ENCODE data around the gene TMPRSS7. TPM values are rescaled to one million over a fixed set of nuclear protein-coding genes. Genes with fewer than 3 reads are reported as not detected.

Gene TMPRSS7, protein sequence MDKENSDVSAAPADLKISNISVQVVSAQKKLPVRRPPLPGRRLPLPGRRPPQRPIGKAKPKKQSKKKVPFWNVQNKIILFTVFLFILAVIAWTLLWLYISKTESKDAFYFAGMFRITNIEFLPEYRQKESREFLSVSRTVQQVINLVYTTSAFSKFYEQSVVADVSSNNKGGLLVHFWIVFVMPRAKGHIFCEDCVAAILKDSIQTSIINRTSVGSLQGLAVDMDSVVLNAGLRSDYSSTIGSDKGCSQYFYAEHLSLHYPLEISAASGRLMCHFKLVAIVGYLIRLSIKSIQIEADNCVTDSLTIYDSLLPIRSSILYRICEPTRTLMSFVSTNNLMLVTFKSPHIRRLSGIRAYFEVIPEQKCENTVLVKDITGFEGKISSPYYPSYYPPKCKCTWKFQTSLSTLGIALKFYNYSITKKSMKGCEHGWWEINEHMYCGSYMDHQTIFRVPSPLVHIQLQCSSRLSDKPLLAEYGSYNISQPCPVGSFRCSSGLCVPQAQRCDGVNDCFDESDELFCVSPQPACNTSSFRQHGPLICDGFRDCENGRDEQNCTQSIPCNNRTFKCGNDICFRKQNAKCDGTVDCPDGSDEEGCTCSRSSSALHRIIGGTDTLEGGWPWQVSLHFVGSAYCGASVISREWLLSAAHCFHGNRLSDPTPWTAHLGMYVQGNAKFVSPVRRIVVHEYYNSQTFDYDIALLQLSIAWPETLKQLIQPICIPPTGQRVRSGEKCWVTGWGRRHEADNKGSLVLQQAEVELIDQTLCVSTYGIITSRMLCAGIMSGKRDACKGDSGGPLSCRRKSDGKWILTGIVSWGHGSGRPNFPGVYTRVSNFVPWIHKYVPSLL
- total RNA-seq: not detected

DNA sequence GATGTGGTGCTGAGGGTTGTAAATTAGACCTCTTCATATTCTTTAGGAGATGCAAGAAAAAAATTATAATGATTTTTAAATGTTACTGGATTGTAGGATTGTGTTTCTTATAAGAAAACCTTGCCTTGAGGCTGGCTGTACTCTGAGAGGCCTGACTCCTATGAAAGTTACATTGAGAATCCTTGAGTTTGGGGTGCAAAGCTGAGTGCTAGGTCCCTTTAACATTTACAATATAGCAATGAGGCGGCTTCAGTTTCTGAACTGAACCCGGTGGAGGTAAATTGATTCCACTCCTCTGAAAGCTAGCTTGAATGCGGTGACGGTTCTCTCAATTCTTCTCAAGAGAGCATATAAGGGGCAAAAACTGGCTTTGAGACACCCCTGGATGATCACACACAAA, at the start of gene TMPRSS7:
Gene TMPRSS7 (plus strand): TSS at position 301 of the 400 bp plus-strand sequence. CDS start 110 bp downstream, outside the sequence.

DNA sequence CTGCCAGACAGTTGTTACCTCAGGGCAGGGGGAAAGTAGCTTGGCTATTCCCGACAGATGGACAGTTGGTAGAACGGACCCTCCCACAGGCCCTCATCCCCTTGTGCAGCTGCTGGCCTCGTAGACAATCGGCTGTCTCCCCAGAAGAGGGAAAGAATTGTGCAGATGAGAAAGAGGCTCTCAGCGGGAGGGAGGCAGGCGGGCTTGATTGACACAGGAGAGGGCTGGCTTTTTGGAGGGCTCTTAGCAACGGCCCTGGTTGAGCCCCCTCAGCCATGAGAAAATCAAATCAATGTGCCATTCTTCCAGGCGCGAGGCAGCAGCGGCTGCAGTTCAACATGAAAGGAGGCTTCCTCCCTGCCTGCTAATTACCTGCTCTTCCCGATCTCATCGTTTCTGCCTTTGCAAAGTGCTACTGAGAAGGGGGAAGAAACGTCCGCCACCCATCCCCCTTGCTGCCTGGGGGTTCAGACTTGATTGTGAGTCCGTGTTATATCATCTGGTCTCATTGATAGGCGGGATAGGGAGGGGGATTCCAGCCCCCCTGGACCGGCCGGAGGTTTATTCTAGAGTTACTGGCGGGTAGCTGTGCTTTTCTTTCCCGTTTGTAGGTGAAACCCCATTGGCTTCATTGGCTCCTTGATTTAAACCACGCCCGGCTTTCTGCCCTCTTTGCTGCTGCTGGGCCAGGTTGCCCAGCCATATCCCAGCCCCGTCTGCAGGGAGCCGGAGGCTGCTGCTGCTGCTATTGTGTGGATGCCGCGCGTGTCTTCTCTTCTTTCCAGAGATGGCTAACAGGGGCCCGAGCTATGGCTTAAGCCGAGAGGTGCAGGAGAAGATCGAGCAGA, 35.7 kb upstream of the TMPRSS7 start, which contains the start of gene TAGLN3:
Gene TAGLN3 (plus strand): TSS at position 287 of the 848 bp plus-strand sequence. CDS start 501 bp downstream, at position 788.

DNA sequence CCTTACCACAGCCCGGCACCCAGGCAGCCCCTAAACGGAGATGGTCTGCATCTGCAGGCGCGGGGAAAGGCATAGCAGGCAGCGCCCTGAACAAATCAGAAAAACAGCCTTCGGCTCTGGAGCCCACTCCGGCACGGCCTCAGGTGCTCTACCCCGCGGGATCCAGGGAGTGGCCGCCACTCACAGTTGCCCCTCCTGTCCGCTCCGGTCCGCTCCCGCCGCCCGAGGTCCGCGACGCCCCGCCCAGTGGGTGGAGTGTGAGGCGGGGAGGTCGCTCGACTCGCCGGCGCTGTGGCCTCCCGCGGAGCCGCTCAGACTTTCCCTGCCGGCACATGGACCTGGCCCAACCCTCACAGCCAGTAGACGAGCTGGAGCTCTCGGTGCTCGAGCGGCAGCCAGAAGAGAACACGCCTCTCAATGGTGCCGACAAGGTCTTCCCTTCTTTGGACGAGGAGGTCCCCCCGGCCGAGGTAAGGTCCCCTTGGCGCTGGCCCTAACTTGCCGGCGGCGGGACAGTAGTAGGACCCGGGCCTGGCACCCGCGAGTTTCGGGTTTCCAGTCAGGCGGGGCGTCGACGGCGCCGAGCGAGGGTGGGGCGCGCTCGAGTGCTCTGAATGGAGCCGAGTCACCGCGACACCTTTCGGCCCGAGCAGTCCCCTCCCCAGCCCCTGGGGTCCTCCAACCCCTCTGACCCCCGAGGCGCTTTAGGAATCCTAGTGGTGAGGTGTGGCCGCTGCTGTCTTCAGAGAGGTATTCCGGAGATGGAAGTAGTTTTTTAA, 51.7 kb downstream of the TMPRSS7 start, which contains the start of gene C3orf52:
Gene C3orf52 (plus strand): TSS at position 314 of the 779 bp plus-strand sequence. CDS start 19 bp downstream, at position 333.

Small RNAs within 50 kb of the gene (small RNA-seq; reads per million reads assigned to genes)
- gene MIR567 (ENCODE audit: low replicate concordance): not detected

Other genes starting within 250 kb of the TMPRSS7 start
- gene PHLDB2, start 175.5 kb upstream of the TMPRSS7 start, total RNA-seq: 99.8 TPM
- 51.6 TPM for gene ABHD10, start 55.7 kb upstream of the TMPRSS7 start, total RNA-seq
- gene TAGLN3, start 35.8 kb upstream of the TMPRSS7 start, total RNA-seq: 0.76 TPM
- 8.2 TPM for gene C3orf52, start 51.7 kb downstream of the TMPRSS7 start, total RNA-seq
- gene GCSAM, start 98.5 kb downstream of the TMPRSS7 start, total RNA-seq: 0.99 TPM

All from metanephros (tissue), 2 donors.